ENCODE measurements around the gene GYG1.

The GYG1 gene

DNA sequence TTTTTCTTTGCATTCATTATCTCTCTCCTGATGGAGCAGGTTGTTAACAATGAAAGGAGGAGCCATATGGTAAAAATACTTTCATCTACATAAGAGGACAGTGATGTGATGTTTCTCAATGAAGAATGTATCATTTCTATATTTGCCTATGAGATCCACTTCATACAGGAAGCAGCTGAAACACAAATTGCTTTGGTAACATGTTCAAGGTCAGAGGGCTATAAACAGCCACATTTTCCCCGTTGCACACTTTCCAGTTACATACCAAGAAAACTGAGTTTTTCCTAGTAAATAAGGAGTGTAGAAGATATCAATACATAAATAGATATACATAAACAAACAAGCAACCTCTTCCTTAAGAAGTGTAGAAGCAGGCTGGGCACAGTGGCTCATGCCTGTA is 32.6 kb upstream of the GYG1 start:
- DNase-seq: no peak
- H3K4me3 ChIP-seq (ENCODE audit: low read depth, low read length): no peak overlapping the region
- TF ChIP-seq, protein P1, sequence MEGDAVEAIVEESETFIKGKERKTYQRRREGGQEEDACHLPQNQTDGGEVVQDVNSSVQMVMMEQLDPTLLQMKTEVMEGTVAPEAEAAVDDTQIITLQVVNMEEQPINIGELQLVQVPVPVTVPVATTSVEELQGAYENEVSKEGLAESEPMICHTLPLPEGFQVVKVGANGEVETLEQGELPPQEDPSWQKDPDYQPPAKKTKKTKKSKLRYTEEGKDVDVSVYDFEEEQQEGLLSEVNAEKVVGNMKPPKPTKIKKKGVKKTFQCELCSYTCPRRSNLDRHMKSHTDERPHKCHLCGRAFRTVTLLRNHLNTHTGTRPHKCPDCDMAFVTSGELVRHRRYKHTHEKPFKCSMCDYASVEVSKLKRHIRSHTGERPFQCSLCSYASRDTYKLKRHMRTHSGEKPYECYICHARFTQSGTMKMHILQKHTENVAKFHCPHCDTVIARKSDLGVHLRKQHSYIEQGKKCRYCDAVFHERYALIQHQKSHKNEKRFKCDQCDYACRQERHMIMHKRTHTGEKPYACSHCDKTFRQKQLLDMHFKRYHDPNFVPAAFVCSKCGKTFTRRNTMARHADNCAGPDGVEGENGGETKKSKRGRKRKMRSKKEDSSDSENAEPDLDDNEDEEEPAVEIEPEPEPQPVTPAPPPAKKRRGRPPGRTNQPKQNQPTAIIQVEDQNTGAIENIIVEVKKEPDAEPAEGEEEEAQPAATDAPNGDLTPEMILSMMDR (IDR thresholded peaks at IDR 0.05; ENCODE audit: low read depth, low read length, missing control alignments): no peak
- in situ Hi-C loops (cut with HindIII; ENCODE audit: low pct_ligation_motif_present, low sequenced_read_pairs): loop anchor here (25.0 kb wide), 1 partner anchor 329 kb away; no protein-coding TSS in a partner anchor
- no peak overlapping the region for H3K27ac ChIP-seq
- no peaks in the 10 kb centered on the region for H3K27me3 ChIP-seq (replicated peaks)
- H3K36me3 ChIP-seq (replicated peaks): no peaks in the 10 kb centered on the region

DNA sequence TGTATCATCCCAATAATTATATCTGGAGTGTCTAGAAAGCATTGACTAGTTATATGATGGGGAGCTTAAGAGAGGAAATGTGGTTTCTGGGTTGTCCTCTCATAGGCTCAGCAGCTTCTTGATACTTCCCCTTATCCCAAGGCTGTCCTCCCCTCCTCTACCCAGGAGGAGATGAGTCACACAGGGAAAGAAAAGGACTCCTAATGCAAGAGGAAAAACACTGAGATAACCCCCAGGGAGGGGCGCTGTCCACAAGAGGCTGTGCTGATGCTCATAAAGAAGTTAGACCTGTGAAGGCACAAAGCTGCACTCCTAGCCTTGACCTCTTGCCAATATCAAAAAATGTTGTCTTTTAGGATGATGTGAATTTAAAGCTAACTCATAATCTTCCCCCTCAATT is 28.8 kb upstream of the GYG1 start:
- Histone ChIP-seq H3K36me3 (replicated peaks) (no peaks in the 10 kb centered on the region), H3K27me3 (replicated peaks) (no peaks in the 10 kb centered on the region), H3K27ac (no peak overlapping the region), H3K4me3 (ENCODE audit: low read depth, low read length) (no peak overlapping the region)
- TF ChIP-seq, protein P1 (IDR thresholded peaks at IDR 0.05; ENCODE audit: low read depth, low read length, missing control alignments): peak; percentile 56
- in situ Hi-C loops (cut with HindIII; ENCODE audit: low pct_ligation_motif_present, low sequenced_read_pairs): loop anchor here (25.0 kb wide), 1 partner anchor 325 kb away; no protein-coding TSS in a partner anchor
- peak; percentile 83 for DNase-seq

DNA sequence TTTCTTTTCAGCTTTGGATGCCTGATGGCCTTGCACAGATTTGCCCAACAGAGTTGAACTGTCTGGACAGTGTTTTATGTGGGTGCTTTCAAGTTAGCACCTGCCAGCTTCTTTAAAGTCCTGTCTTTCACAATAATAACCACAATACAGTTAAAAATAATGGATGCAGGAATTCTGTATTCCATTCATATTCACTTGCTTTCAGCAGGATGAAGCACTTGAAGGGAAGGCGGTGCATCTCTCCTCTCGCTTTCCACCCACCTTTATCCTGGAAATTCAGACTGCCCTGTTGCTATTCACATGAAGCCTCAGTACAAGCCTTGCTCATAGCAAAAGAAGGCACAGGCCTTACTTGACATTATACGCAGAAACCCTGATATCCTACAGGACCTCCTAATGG is 26.5 kb upstream of the GYG1 start:
- no peak overlapping the region for H3K27ac ChIP-seq
- no peak overlapping the region for H3K4me3 ChIP-seq (ENCODE audit: low read depth, low read length)
- TF ChIP-seq, protein P1 (IDR thresholded peaks at IDR 0.05; ENCODE audit: low read depth, low read length, missing control alignments): no peak
- DNase-seq: no peak
- no peaks in the 10 kb centered on the region for H3K27me3 ChIP-seq (replicated peaks)
- no peaks in the 10 kb centered on the region for H3K36me3 ChIP-seq (replicated peaks)
- in situ Hi-C loops (cut with HindIII; ENCODE audit: low pct_ligation_motif_present, low sequenced_read_pairs): loop anchor here (25.0 kb wide), 1 partner anchor 322 kb away; no protein-coding TSS in a partner anchor

DNA sequence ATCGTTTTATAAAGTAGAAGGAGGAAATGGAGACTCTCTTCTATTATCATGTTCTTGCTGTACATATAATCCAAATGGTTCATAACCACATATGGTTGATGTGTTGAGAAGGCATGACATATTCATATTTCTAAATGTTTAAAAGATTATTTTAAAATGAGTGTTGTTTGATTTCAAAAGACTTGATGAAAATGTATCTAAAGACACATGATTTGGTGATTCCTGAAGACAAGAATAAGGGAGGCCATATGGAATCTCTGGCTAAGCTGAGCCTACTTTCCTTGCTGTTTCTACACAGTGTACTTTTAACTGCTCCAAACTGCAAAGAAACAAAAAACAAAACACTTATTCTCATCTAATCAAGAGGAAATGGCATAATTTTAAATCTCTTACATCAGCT is 23.0 kb upstream of the GYG1 start:
- in situ Hi-C loops (cut with HindIII; ENCODE audit: low pct_ligation_motif_present, low sequenced_read_pairs): loop anchor here (25.0 kb wide), 1 partner anchor 319 kb away; no protein-coding TSS in a partner anchor
- TF ChIP-seq, protein P1 (IDR thresholded peaks at IDR 0.05; ENCODE audit: low read depth, low read length, missing control alignments): no peak
- Histone ChIP-seq H3K27ac (no peak overlapping the region), H3K4me3 (ENCODE audit: low read depth, low read length) (no peak overlapping the region), H3K36me3 (replicated peaks) (no peaks in the 10 kb centered on the region), H3K27me3 (replicated peaks) (no peaks in the 10 kb centered on the region)
- no peak for DNase-seq

DNA sequence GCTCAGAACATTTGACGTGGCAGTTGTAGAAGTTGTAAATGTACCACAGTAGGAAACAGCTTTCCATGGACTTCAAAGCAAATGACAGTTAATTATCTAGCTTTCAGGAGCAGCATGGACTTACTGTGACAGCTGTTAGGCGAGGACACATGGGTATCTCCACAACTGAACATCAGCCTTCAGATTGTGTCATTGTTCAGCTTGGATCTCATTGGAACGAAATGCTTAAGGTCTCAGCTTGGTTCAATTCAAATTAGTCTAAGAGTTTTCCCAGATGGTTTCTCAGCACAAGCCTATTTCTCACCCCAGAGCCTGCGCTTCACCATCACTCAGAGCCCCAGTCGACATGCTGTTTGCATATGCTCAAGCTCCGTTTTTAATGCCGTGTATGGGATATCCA is 21.1 kb upstream of the GYG1 start:
- Histone ChIP-seq H3K27me3 (replicated peaks) (no peaks in the 10 kb centered on the region), H3K27ac (no peak overlapping the region), H3K4me3 (ENCODE audit: low read depth, low read length) (no peak overlapping the region), H3K36me3 (replicated peaks) (no peaks in the 10 kb centered on the region)
- in situ Hi-C loops (cut with HindIII; ENCODE audit: low pct_ligation_motif_present, low sequenced_read_pairs): loop anchor here (25.0 kb wide), 1 partner anchor 317 kb away; no protein-coding TSS in a partner anchor
- no peak for DNase-seq
- TF ChIP-seq, protein P1 (IDR thresholded peaks at IDR 0.05; ENCODE audit: low read depth, low read length, missing control alignments): no peak

Measured in brain microvascular endothelial cell (primary cell).